Effector memory CD8-positive, alpha-beta T cell (primary cell): Measurements from ENCODE around the gene MTUS2.

Experiments
- ATAC-seq: fragments of 150-1000 bp; cut with Tn5 transposase; replicated peaks from 2 replicates; pipeline ENCODE4 v1.10.0; 2021; ENCODE audit warnings: mild to moderate bottlenecking, moderate library complexity
- DNase-seq, 3 experiments: peaks; one replicate each; pipeline ENCODE4 v3.0.0; 2021
- H3K27ac Mint-ChIP-seq, 2 donors: one replicate each; pipeline ENCODE4 v1.8.0; 2022; ENCODE audit warnings: mild to moderate bottlenecking in 2 of 2, mixed read lengths in 2 of 2, moderate library complexity in 2 of 2
- H3K27me3 Mint-ChIP-seq, 2 donors: one replicate each; pipeline ENCODE4 v1.8.0; 2022; ENCODE audit warnings: mixed read lengths in 2 of 2
- H3K36me3 Mint-ChIP-seq: one replicate; pipeline ENCODE4 v1.8.0; 2022; ENCODE audit warnings: mild to moderate bottlenecking, moderate library complexity, mixed read lengths; ENCODE audit not compliant: insufficient read depth
- H3K4me1 Mint-ChIP-seq, 2 donors: one replicate each; pipeline ENCODE4 v1.8.0; 2022; ENCODE audit warnings: low read depth in 2 of 2, mixed read lengths in 2 of 2
- H3K4me3 Mint-ChIP-seq, 2 donors: one replicate each; pipeline ENCODE4 v1.8.0; 2022; ENCODE audit warnings: mild to moderate bottlenecking in 2 of 2, mixed read lengths in 2 of 2, moderate library complexity in 2 of 2
- H3K9me3 Mint-ChIP-seq, 2 donors: one replicate each; pipeline ENCODE4 v1.8.0; 2022; ENCODE audit warnings: mixed read lengths in 2 of 2

MTUS2 gene

GRCh38 chr13:28826368-28826767, 6.2 kb downstream of the MTUS2 start:
- Mint-ChIP-seq H3K9me3 (peaks cover 15 to 16% of the 10 kb centered on the region in 2 donors), H3K4me1 (no peaks in the 10 kb centered on the region), H3K4me3 (no peak overlapping the region), H3K36me3 (no peaks in the 10 kb centered on the region), H3K27me3 (peaks cover 34 to 42% of the 10 kb centered on the region in 2 donors), H3K27ac (no peak overlapping the region)
- DNase-seq = no peak
- ATAC-seq = no peak

- no peaks in the 10 kb centered on the region for H3K27me3 Mint-ChIP-seq
Measured at GRCh38 chr13:28830580-28830979, 10.4 kb downstream of the MTUS2 start.

GRCh38 chr13:28831117-28831516, 11.0 kb downstream of the MTUS2 start:
- DNase-seq = no peak
- Mint-ChIP-seq H3K4me3 (no peak overlapping the region), H3K9me3 (peaks cover 11 to 15% of the 10 kb centered on the region in 2 donors), H3K27ac (no peak overlapping the region), H3K36me3 (no peaks in the 10 kb centered on the region), H3K4me1 (no peaks in the 10 kb centered on the region), H3K27me3 (no peaks in the 10 kb centered on the region)
- no peak for ATAC-seq

More at GRCh38 chr13:28830580-28830979, 10.4 kb downstream of the MTUS2 start:
- Mint-ChIP-seq H3K27ac (no peak overlapping the region), H3K4me3 (no peak overlapping the region), H3K4me1 (no peaks in the 10 kb centered on the region), H3K9me3 (peaks cover 11 to 15% of the 10 kb centered on the region in 2 donors), H3K36me3 (no peaks in the 10 kb centered on the region)
- ATAC-seq = no peak
- no peak for DNase-seq

GRCh38 chr13:28837111-28837510, 17.0 kb downstream of the MTUS2 start:
- Mint-ChIP-seq H3K36me3 (no peaks in the 10 kb centered on the region), H3K9me3 (no peaks in the 10 kb centered on the region), H3K4me1 (no peaks in the 10 kb centered on the region), H3K27me3 (peaks cover 0 to 23% of the 10 kb centered on the region in 2 donors), H3K27ac (no peak overlapping the region), H3K4me3 (no peak overlapping the region)
- no peak for ATAC-seq
- DNase-seq = no peak

GRCh38 chr13:28843639-28844038, 23.5 kb downstream of the MTUS2 start:
- Mint-ChIP-seq H3K9me3 (no peaks in the 10 kb centered on the region), H3K27ac (no peak overlapping the region), H3K4me3 (no peak overlapping the region), H3K4me1 (no peaks in the 10 kb centered on the region), H3K36me3 (no peaks in the 10 kb centered on the region), H3K27me3 (peaks cover 6 to 43% of the 10 kb centered on the region in 2 donors)
- ATAC-seq (no peak), DNase-seq (no peak)

- no peaks in the 10 kb centered on the region for H3K36me3 Mint-ChIP-seq
- no peak overlapping the region for H3K4me3 Mint-ChIP-seq
- H3K27ac Mint-ChIP-seq = no peak overlapping the region
- H3K27me3 Mint-ChIP-seq = peaks cover 5 to 14% of the 10 kb centered on the region in 2 donors
- ATAC-seq (no peak), DNase-seq (no peak)
- no peaks in the 10 kb centered on the region for H3K4me1 Mint-ChIP-seq
- H3K9me3 Mint-ChIP-seq = no peaks in the 10 kb centered on the region
Measured at GRCh38 chr13:28849441-28849840, 29.3 kb downstream of the MTUS2 start.

GRCh38 chr13:28850226-28850625, 30.1 kb downstream of the MTUS2 start:
- Mint-ChIP-seq H3K9me3 (no peaks in the 10 kb centered on the region), H3K4me3 (no peak overlapping the region), H3K27me3 (peaks cover 5 to 18% of the 10 kb centered on the region in 2 donors), H3K27ac (no peak overlapping the region), H3K4me1 (no peaks in the 10 kb centered on the region), H3K36me3 (no peaks in the 10 kb centered on the region)
- ATAC-seq (no peak), DNase-seq (no peak)

- H3K4me1 Mint-ChIP-seq = no peaks in the 10 kb centered on the region
- H3K27ac Mint-ChIP-seq = no peak overlapping the region
- ATAC-seq = no peak
- no peak overlapping the region for H3K4me3 Mint-ChIP-seq
- H3K27me3 Mint-ChIP-seq = peaks cover 5 to 22% of the 10 kb centered on the region in 2 donors
- H3K9me3 Mint-ChIP-seq = no peaks in the 10 kb centered on the region
- no peak for DNase-seq
- no peaks in the 10 kb centered on the region for H3K36me3 Mint-ChIP-seq
Measured at GRCh38 chr13:28851422-28851821, 31.3 kb downstream of the MTUS2 start.

- H3K9me3 Mint-ChIP-seq = no peaks in the 10 kb centered on the region
- no peaks in the 10 kb centered on the region for H3K36me3 Mint-ChIP-seq
- no peak for ATAC-seq
Measured at GRCh38 chr13:28854657-28855056, 34.5 kb downstream of the MTUS2 start.

GRCh38 chr13:28856287-28856686, 36.1 kb downstream of the MTUS2 start:
- no peak overlapping the region for H3K27ac Mint-ChIP-seq
- no peaks in the 10 kb centered on the region for H3K9me3 Mint-ChIP-seq
- ATAC-seq = no peak

More at GRCh38 chr13:28854657-28855056, 34.5 kb downstream of the MTUS2 start:
- no peak overlapping the region for H3K27ac Mint-ChIP-seq
- H3K27me3 Mint-ChIP-seq = peaks cover 5 to 9% of the 10 kb centered on the region in 2 donors
- H3K4me1 Mint-ChIP-seq = no peaks in the 10 kb centered on the region
- H3K4me3 Mint-ChIP-seq = no peak overlapping the region
- no peak for DNase-seq

GRCh38 chr13:28859069-28859468, 38.9 kb downstream of the MTUS2 start:
- Mint-ChIP-seq H3K9me3 (peaks cover 0 to 2% of the 10 kb centered on the region in 2 donors), H3K27ac (no peak overlapping the region), H3K4me3 (no peak overlapping the region), H3K4me1 (no peaks in the 10 kb centered on the region), H3K27me3 (peaks cover 6 to 9% of the 10 kb centered on the region in 2 donors), H3K36me3 (no peaks in the 10 kb centered on the region)
- DNase-seq (no peak), ATAC-seq (no peak)

More at GRCh38 chr13:28856287-28856686, 36.1 kb downstream of the MTUS2 start:
- Mint-ChIP-seq H3K4me1 (no peaks in the 10 kb centered on the region), H3K36me3 (no peaks in the 10 kb centered on the region), H3K27me3 (peaks cover 6 to 9% of the 10 kb centered on the region in 2 donors), H3K4me3 (no peak overlapping the region)
- DNase-seq = no peak

GRCh38 chr13:28859717-28860116, 39.6 kb downstream of the MTUS2 start:
- Mint-ChIP-seq H3K4me3 (no peak overlapping the region), H3K36me3 (no peaks in the 10 kb centered on the region), H3K9me3 (peaks cover 0 to 2% of the 10 kb centered on the region in 2 donors), H3K27ac (no peak overlapping the region), H3K27me3 (peaks cover 6 to 11% of the 10 kb centered on the region in 2 donors), H3K4me1 (no peaks in the 10 kb centered on the region)
- DNase-seq = no peak
- ATAC-seq = no peak

GRCh38 chr13:28864544-28864943, 44.4 kb downstream of the MTUS2 start:
- Mint-ChIP-seq H3K4me1 (no peaks in the 10 kb centered on the region), H3K27ac (no peak overlapping the region), H3K9me3 (peaks cover 0 to 2% of the 10 kb centered on the region in 2 donors), H3K36me3 (no peaks in the 10 kb centered on the region), H3K4me3 (no peak overlapping the region), H3K27me3 (peaks cover 6 to 9% of the 10 kb centered on the region in 2 donors)
- ATAC-seq (no peak), DNase-seq (no peak)

- DNase-seq (no peak), ATAC-seq (no peak)
- Mint-ChIP-seq H3K4me3 (no peak overlapping the region), H3K27ac (no peak overlapping the region), H3K36me3 (no peaks in the 10 kb centered on the region), H3K27me3 (peaks cover 6 to 9% of the 10 kb centered on the region in 2 donors), H3K9me3 (peaks cover 0 to 2% of the 10 kb centered on the region in 2 donors), H3K4me1 (no peaks in the 10 kb centered on the region)
Measured at GRCh38 chr13:28865149-28865744, 45.1 kb downstream of the MTUS2 start.
